Stomach (tissue), 4 donors: ENCODE results near the gene RIC1.

ENCODE experiments used
- EP300 ChIP-seq: sonication (generic); formaldehyde crosslinking; IDR thresholded peaks from one replicate; pipeline ENCODE4 v1.6.1; 2017; ENCODE audit warnings: antibody characterized with exemption
- POLR2A ChIP-seq, 4 donors: fragments of 450-650 bp; IDR thresholded peaks; one replicate each; pipeline ENCODE4 v1.6.1; 2016; ENCODE audit warnings: antibody characterized with exemption in 4 of 4, control low read depth in 2 of 4, mild to moderate bottlenecking in 1 of 4, moderate library complexity in 1 of 4
- POLR2AphosphoS5 ChIP-seq, 3 donors: sonication (generic); formaldehyde crosslinking; IDR thresholded peaks; one replicate each; pipeline ENCODE4 v1.6.1; 2016; ENCODE audit warnings: antibody characterized with exemption in 3 of 3
- TF ChIP-seq, protein P1 (sequence below), 7 experiments: fragments of 450-650 bp in 4 of 7; fragments of 200-600 bp in 3 of 7; sonication (generic) in 3 of 7; IDR thresholded peaks; one replicate each; pipeline ENCODE4 v1.5.1; 2016 to 2019; ENCODE audit warnings: antibody characterized with exemption in 7 of 7, control low read depth in 2 of 7, mild to moderate bottlenecking in 1 of 7

DNA sequence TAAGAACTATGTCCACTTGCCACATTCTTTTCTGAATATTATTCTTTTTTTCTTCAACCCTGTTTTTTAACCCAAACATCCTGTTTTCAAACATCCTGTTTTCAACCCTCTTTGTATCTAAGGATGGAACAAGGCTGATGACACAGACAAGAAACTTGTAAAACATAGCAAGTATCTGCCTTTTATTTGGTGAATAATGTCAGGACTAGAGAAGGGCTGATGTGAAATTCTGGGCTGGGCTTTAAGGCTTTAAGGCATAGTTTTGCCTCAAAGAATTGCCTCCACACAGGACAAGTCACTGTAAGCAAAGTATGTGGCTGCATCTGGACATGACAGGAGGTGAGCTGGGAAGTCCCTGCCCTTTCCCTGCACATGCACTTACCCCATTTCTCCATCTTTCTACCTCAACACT, 42.5 kb upstream of the RIC1 start:
- TF ChIP-seq POLR2A (IDR thresholded peaks at IDR 0.05): no peak
- TF ChIP-seq, protein P1, sequence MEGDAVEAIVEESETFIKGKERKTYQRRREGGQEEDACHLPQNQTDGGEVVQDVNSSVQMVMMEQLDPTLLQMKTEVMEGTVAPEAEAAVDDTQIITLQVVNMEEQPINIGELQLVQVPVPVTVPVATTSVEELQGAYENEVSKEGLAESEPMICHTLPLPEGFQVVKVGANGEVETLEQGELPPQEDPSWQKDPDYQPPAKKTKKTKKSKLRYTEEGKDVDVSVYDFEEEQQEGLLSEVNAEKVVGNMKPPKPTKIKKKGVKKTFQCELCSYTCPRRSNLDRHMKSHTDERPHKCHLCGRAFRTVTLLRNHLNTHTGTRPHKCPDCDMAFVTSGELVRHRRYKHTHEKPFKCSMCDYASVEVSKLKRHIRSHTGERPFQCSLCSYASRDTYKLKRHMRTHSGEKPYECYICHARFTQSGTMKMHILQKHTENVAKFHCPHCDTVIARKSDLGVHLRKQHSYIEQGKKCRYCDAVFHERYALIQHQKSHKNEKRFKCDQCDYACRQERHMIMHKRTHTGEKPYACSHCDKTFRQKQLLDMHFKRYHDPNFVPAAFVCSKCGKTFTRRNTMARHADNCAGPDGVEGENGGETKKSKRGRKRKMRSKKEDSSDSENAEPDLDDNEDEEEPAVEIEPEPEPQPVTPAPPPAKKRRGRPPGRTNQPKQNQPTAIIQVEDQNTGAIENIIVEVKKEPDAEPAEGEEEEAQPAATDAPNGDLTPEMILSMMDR (IDR thresholded peaks at IDR 0.05): no peak
- no peak for TF ChIP-seq EP300
- no peak for TF ChIP-seq POLR2AphosphoS5 (IDR thresholded peaks at IDR 0.05)
